Effector memory CD4-positive, alpha-beta T cell (primary cell): Measurements from ENCODE around the gene NXT2.

Source experiments
- DNase-seq, 3 donors: peaks; one replicate each; pipeline ENCODE4 v3.0.0-alpha.2; 2020
- H3K27ac ChIP-seq: 2 replicates; pipeline ENCODE4 v1.7.0; 2013; ENCODE audit warnings: mild to moderate bottlenecking, low read length, moderate library complexity; ENCODE audit not compliant: insufficient read depth, poor library complexity, severe bottlenecking
- H3K27me3 ChIP-seq: replicated peaks from 2 replicates; pipeline ENCODE4 v1.7.0; 2013; ENCODE audit warnings: mild to moderate bottlenecking, low read length; ENCODE audit not compliant: insufficient read depth, control insufficient read depth, poor library complexity, severe bottlenecking
- H3K36me3 ChIP-seq: 2 replicates; pipeline ENCODE4 v1.7.0; 2013; ENCODE audit warnings: mild to moderate bottlenecking, low read length, moderate library complexity; ENCODE audit not compliant: control insufficient read depth, insufficient read depth
- H3K4me1 ChIP-seq: 2 replicates; pipeline ENCODE4 v1.7.0; 2013; ENCODE audit warnings: low read length, mild to moderate bottlenecking; ENCODE audit not compliant: control insufficient read depth, insufficient read depth, poor library complexity, severe bottlenecking
- H3K4me3 ChIP-seq: 2 replicates; pipeline ENCODE4 v1.7.0; 2013; ENCODE audit warnings: low read length, low read depth, mild to moderate bottlenecking; ENCODE audit not compliant: insufficient read depth, poor library complexity, severe bottlenecking
- H3K9me3 ChIP-seq: 2 replicates; pipeline ENCODE4 v1.7.0; 2013; ENCODE audit warnings: mild to moderate bottlenecking, low read length, moderate library complexity; ENCODE audit not compliant: control insufficient read depth
- total RNA-seq, 3 donors: gene quantifications; one replicate each; lab custom pipeline; 2026; lab: John Stamatoyannopoulos, UW

The NXT2 gene
- 6.6 to 14.4 (median 7.5) reads per million in 3 donors for total RNA-seq

- H3K4me3 ChIP-seq = peak within 1 kb of the TSS; percentile 61
- peak within 1 kb of the TSS; percentile 86 for H3K27ac ChIP-seq
- no peaks in the 10 kb centered on the region for H3K4me1 ChIP-seq
- H3K9me3 ChIP-seq = no peaks in the 10 kb centered on the region
- no peaks in the 10 kb centered on the region for H3K36me3 ChIP-seq
- H3K27me3 ChIP-seq = no peaks in the 10 kb centered on the region
- peak; percentile 66 to 79 (median 77) for DNase-seq
Observed at GRCh38 chrX:109536439-109537323, at the start of gene NXT2. Gene NXT2 (plus strand): TSS chrX:109536844. CDS start chrX:109537007, 163 bp downstream.

DNA sequence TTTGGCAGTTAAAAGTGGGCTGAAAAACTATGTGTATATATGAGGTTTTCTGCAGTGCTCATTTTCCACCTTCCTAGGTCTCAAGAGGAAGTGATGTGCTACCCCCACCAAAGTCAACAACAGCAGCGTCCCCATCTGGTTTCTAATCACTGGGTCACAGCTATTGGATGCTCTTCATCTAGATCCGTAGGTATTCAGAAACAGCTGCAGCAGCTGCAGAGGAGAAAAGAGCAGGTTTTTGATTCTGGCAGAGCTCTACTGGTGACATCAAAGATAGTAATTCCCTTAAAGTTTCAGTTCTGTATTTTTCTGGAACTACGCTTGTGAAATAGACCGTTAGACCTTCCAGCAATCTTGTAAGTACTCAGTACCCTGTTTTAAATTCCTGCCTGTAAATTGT lies 49.0 kb upstream of the NXT2 start:
- Histone ChIP-seq H3K36me3 (no peaks in the 10 kb centered on the region), H3K27me3 (no peaks in the 10 kb centered on the region), H3K4me1 (no peaks in the 10 kb centered on the region), H3K4me3 (no peak overlapping the region), H3K9me3 (no peaks in the 10 kb centered on the region), H3K27ac (no peak overlapping the region)
- DNase-seq = no peak

DNA sequence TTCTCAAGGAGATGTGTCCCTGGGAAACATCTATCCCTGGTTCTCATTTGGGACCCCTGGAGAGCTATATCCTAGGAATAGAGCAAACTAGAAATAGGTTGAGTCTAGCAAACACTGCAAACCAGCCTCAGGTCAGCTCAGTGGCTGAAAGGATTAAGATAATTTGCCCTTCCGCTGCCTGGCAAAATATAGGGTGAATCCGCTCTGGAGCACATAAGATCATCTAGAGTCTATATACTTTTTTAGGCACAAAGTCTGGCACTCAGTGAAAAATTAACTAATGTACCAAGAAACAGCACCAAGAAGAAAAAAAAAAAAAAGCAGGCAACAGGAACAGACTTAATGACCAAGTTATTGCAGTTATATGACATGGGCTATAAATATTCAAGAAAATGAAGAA lies 47.5 kb upstream of the NXT2 start:
- no peaks in the 10 kb centered on the region for H3K9me3 ChIP-seq
- H3K27ac ChIP-seq = no peak overlapping the region
- no peaks in the 10 kb centered on the region for H3K27me3 ChIP-seq
- no peaks in the 10 kb centered on the region for H3K4me1 ChIP-seq
- no peak for DNase-seq
- H3K4me3 ChIP-seq = no peak overlapping the region
- no peaks in the 10 kb centered on the region for H3K36me3 ChIP-seq

DNA sequence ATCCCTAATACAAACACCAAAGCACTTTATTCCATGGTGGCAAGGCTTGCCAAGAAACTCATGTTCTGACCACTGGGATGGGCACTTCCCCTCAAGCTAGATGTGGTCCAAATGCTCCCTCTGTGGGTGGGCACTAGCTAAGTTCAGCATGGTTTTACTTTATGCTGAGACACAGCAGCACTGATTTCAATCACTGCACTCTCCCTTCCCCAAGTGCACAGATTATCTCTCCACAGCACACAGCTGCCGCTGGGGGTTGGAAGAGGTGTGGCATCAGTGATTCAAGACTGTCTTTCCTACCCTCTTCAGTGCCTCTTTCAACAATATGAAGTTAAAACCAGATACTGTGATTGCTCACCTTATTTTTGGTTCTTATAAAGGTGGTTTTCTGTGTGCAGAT lies 38.2 kb upstream of the NXT2 start:
- Histone ChIP-seq H3K4me3 (no peak overlapping the region), H3K27ac (no peak overlapping the region), H3K36me3 (no peaks in the 10 kb centered on the region), H3K4me1 (no peaks in the 10 kb centered on the region), H3K9me3 (no peaks in the 10 kb centered on the region), H3K27me3 (no peaks in the 10 kb centered on the region)
- no peak for DNase-seq

GRCh38 chrX:109501176-109501575 lies 35.5 kb upstream of the NXT2 start:
- Histone ChIP-seq H3K27me3 (no peaks in the 10 kb centered on the region), H3K4me1 (no peaks in the 10 kb centered on the region), H3K4me3 (no peak overlapping the region), H3K9me3 (no peaks in the 10 kb centered on the region), H3K27ac (no peak overlapping the region), H3K36me3 (no peaks in the 10 kb centered on the region)
- no peak for DNase-seq

DNA sequence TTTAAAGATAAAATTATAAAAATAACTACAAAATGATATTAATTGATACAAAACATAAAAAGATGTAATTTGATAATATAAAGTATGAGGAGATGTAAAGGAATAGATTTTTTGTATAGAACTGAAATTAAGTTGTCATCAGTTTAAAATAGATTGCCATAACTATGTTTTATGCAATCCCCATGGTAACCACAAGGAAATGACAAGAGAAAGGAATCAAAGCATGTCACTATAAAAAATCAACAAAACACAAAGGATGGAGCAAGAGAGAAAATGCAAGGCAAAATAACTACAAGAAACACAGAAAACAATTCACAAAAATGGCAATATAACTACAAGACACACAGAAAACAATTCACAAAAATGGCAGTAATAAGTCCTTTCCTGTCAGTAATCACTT lies 27.7 kb upstream of the NXT2 start:
- no peaks in the 10 kb centered on the region for H3K36me3 ChIP-seq
- H3K4me3 ChIP-seq = no peak overlapping the region
- no peak overlapping the region for H3K27ac ChIP-seq
- H3K9me3 ChIP-seq = no peaks in the 10 kb centered on the region
- DNase-seq = no peak
- no peaks in the 10 kb centered on the region for H3K4me1 ChIP-seq
- H3K27me3 ChIP-seq = no peaks in the 10 kb centered on the region

DNA sequence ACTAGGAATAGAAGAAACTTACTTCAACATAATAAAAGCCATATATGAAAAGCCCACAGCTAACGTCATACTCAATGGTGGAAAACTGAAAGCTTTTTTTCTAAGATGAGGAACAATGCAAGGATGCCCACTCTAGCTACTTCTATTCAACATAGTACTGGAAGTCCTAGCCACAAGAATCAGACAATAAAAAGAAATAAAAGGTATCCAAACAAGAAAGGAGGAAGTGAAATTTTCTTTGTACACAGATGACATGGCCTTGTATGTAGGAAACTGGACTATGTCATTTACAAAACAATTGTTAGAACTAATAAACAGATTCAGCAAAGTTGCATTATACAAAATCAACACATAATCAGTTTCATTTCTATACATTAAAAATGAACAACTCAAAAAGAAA lies 25.5 kb upstream of the NXT2 start:
- Histone ChIP-seq H3K9me3 (no peaks in the 10 kb centered on the region), H3K36me3 (no peaks in the 10 kb centered on the region), H3K27me3 (no peaks in the 10 kb centered on the region), H3K4me1 (no peaks in the 10 kb centered on the region), H3K27ac (no peak overlapping the region), H3K4me3 (no peak overlapping the region)
- no peak for DNase-seq

DNA sequence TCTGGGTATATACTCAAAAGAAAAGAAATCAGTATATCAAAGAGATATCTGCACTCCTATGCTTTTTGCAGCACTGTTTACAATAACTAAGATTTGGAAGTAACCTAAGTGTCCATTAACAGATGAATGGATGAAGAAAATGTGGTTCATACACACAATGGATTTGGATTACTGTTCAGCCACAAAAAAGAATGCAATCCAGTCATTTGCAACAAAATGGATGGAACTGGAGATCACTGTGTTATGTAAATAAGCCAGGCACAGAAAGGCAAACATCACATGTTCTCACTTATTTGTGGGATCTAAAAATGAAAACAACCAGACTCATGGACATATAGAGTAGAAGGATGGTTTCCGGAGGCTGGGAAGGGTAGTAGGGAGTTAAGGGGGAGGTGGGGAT lies 17.6 kb upstream of the NXT2 start:
- H3K27ac ChIP-seq = no peak overlapping the region
- no peaks in the 10 kb centered on the region for H3K36me3 ChIP-seq
- H3K4me3 ChIP-seq = no peak overlapping the region
- H3K9me3 ChIP-seq = no peaks in the 10 kb centered on the region
- no peaks in the 10 kb centered on the region for H3K27me3 ChIP-seq
- no peak for DNase-seq
- H3K4me1 ChIP-seq = no peaks in the 10 kb centered on the region

- H3K9me3 ChIP-seq = no peaks in the 10 kb centered on the region
- H3K4me3 ChIP-seq = no peak overlapping the region
- H3K27ac ChIP-seq = no peak overlapping the region
- no peaks in the 10 kb centered on the region for H3K4me1 ChIP-seq
- no peak for DNase-seq
- H3K27me3 ChIP-seq = no peaks in the 10 kb centered on the region
- no peaks in the 10 kb centered on the region for H3K36me3 ChIP-seq
Observed at GRCh38 chrX:109533005-109533404, 3.6 kb upstream of the NXT2 start.

DNA sequence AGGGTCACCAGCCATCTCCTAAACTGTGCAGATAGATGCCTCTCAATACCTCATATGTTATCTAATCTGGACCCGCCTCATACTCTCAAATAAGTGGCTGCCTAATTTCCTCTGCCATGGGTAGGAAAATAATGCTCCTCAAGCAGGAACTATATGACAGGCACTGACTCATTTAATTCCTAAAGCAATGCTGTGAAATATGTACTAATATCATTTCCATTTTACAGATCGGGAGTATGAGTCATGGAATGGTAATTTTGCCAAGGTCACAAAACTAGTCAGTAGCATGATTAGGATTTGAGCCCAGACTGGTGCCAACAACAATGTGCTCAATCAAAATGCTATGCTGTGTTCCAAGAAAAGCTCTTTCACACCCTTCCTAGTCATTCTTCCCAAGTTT lies 3.0 kb upstream of the NXT2 start:
- H3K4me3 ChIP-seq = no peak overlapping the region
- no peak for DNase-seq
- H3K27ac ChIP-seq = no peak overlapping the region
- no peaks in the 10 kb centered on the region for H3K4me1 ChIP-seq
- no peaks in the 10 kb centered on the region for H3K27me3 ChIP-seq
- no peaks in the 10 kb centered on the region for H3K36me3 ChIP-seq
- H3K9me3 ChIP-seq = no peaks in the 10 kb centered on the region
